GM23338 (cell line): ENCODE measurements around the gene TMPRSS3. TPM values are rescaled to one million over a fixed set of nuclear protein-coding genes. Genes with fewer than 3 reads are reported as not detected.
"Not testable (repeated sequence)": the region's sequence is repeated elsewhere in the genome, so short reads cannot be mapped to it uniquely, and the experiment has no call there.

Experiments
- ATAC-seq: fragments of 200-7000 bp; cut with Tn5 transposase; 3 replicates; pipeline ENCODE4 v1.9.1; 2020
- DNase-seq: peaks from one replicate; pipeline ENCODE4 v3.0.0-alpha.2; 2015; ENCODE audit warnings: low spot score
- H2AFZ ChIP-seq: fragments of 200-600 bp; sonication (generic); 2 replicates; pipeline ENCODE4 v1.8.0; 2016; ENCODE audit warnings: antibody characterized with exemption, mild to moderate bottlenecking, moderate library complexity
- H3F3A ChIP-seq: fragments of 200-600 bp; sonication (generic); replicated peaks from 2 replicates; pipeline ENCODE4 v1.8.0; 2017; ENCODE audit warnings: antibody characterized with exemption, mixed run types, low read depth
- H3K27ac ChIP-seq: fragments of 200-600 bp; sonication (generic); 2 replicates; pipeline ENCODE4 v1.6.1; 2016; ENCODE audit warnings: low read depth
- H3K27me3 ChIP-seq: fragments of 200-600 bp; sonication (generic); 2 replicates; pipeline ENCODE4 v1.8.0; 2016; ENCODE audit warnings: mild to moderate bottlenecking, mixed run types, moderate library complexity; ENCODE audit not compliant: insufficient read depth
- H3K36me3 ChIP-seq: fragments of 200-600 bp; sonication (generic); 2 replicates; pipeline ENCODE4 v1.8.0; 2016; ENCODE audit warnings: mild to moderate bottlenecking; ENCODE audit not compliant: insufficient read depth
- H3K4me1 ChIP-seq: fragments of 200-600 bp; sonication (generic); 2 replicates; pipeline ENCODE4 v1.8.0; 2016; ENCODE audit warnings: mild to moderate bottlenecking, moderate library complexity; ENCODE audit not compliant: insufficient read depth
- H3K4me2 ChIP-seq: fragments of 200-600 bp; sonication (generic); 2 replicates; pipeline ENCODE4 v1.7.1; 2017; ENCODE audit warnings: mixed run types
- H3K4me3 ChIP-seq: fragments of 200-600 bp; sonication (generic); 2 replicates; pipeline ENCODE4 v1.6.1; 2016; ENCODE audit warnings: mixed run types
- H3K79me2 ChIP-seq: fragments of 200-600 bp; sonication (generic); replicated peaks from 2 replicates; pipeline ENCODE4 v1.8.0; 2017; ENCODE audit warnings: mild to moderate bottlenecking; ENCODE audit not compliant: insufficient read depth
- H3K9me2 ChIP-seq: fragments of 200-600 bp; sonication (generic); 2 replicates; pipeline ENCODE4 v1.8.0; 2017; ENCODE audit not compliant: insufficient read depth
- H4K20me1 ChIP-seq: fragments of 200-600 bp; sonication (generic); replicated peaks from 2 replicates; pipeline ENCODE4 v1.8.0; 2017; ENCODE audit warnings: mild to moderate bottlenecking; ENCODE audit not compliant: insufficient read depth
- H3K27ac Mint-ChIP-seq: 2 replicates; pipeline ENCODE4 v1.8.0; 2020; ENCODE audit warnings: inconsistent platforms, mild to moderate bottlenecking, moderate library complexity, mixed read lengths
- H3K27me3 Mint-ChIP-seq: 3 replicates; pipeline ENCODE4 v1.8.0; 2022; ENCODE audit warnings: low read depth, mild to moderate bottlenecking, moderate library complexity, mixed read lengths, inconsistent platforms; ENCODE audit not compliant: insufficient read depth, poor library complexity
- H3K36me3 Mint-ChIP-seq: 3 replicates; pipeline ENCODE4 v1.8.0; 2021; ENCODE audit warnings: low read depth, mild to moderate bottlenecking, inconsistent platforms, moderate library complexity, mixed read lengths
- H3K4me1 Mint-ChIP-seq: 3 replicates; pipeline ENCODE4 v1.8.0; 2020; ENCODE audit warnings: mild to moderate bottlenecking, inconsistent platforms, mixed read lengths
- H3K4me3 Mint-ChIP-seq: 3 replicates; pipeline ENCODE4 v1.8.0; 2021; ENCODE audit warnings: moderate library complexity, mild to moderate bottlenecking, inconsistent platforms, mixed read lengths
- H3K9me3 Mint-ChIP-seq: 3 replicates; pipeline ENCODE4 v1.8.0; 2020; ENCODE audit warnings: moderate library complexity, mild to moderate bottlenecking, inconsistent platforms, mixed read lengths
- CREB1 ChIP-seq: fragments of 250-450 bp; sonication (Bioruptor Pico); IDR thresholded peaks from 2 replicates; pipeline ENCODE4 v1.5.0; 2020; ENCODE audit warnings: low read depth, mild to moderate bottlenecking, moderate library complexity
- EZH2 ChIP-seq: fragments of 200-600 bp; sonication (generic); IDR thresholded peaks from one replicate; pipeline ENCODE4 v1.8.0; 2017; ENCODE audit warnings: antibody characterized with exemption, mild to moderate bottlenecking, low read depth; ENCODE audit not compliant: unreplicated experiment
- JUNB ChIP-seq: IDR thresholded peaks from one replicate; pipeline ENCODE4 v1.6.1; 2016; ENCODE audit warnings: antibody characterized with exemption; ENCODE audit not compliant: unreplicated experiment
- POLR2AphosphoS5 ChIP-seq: IDR thresholded peaks from 2 replicates; pipeline ENCODE4 v1.6.1; 2016; ENCODE audit warnings: antibody characterized with exemption, low read depth
- REST ChIP-seq: IDR thresholded peaks from one replicate; pipeline ENCODE4 v1.6.1; 2018; ENCODE audit warnings: antibody characterized with exemption; ENCODE audit not compliant: unreplicated experiment
- ZNF114 ChIP-seq: fragments of 250-450 bp; sonication (Bioruptor Pico); IDR thresholded peaks from 2 replicates; pipeline ENCODE4 v1.5.0; 2020; ENCODE audit warnings: mild to moderate bottlenecking, moderate library complexity
- ZNF331 ChIP-seq: fragments of 250-450 bp; sonication (Bioruptor Pico); IDR thresholded peaks from 2 replicates; pipeline ENCODE4 v1.5.0; 2020; ENCODE audit warnings: low read depth, mild to moderate bottlenecking, moderate library complexity
- ZNF462 ChIP-seq: fragments of 250-450 bp; sonication (Bioruptor Pico); IDR thresholded peaks from 2 replicates; pipeline ENCODE4 v1.5.0; 2020; ENCODE audit warnings: mild to moderate bottlenecking, moderate library complexity
- polyA plus RNA-seq: library from polyadenylated mRNA; unstranded; fragments of >200 nt; fragmentation: Nextera tagmentation; extraction: Ambion mirVana; gene quantifications from 2 replicates; pipeline ENCODE4 v1.2.1, GENCODE V29; 2016
- total RNA-seq: library from RNA; depleted of rRNA; stranded (reverse); fragments of >200 nt; shearing (Covaris generic); gene quantifications from 2 replicates; pipeline ENCODE4 v1.2.3, GENCODE V29; 2014
- TF ChIP-seq, protein P1 (sequence below), 2 experiments: fragments of 200-600 bp in 1 of 2; sonication (generic) in 1 of 2; conservative IDR thresholded peaks; 2 replicates each; pipeline versions ENCODE4 v1.5.1 to v1.6.1; 2016 to 2017; ENCODE audit warnings: antibody characterized with exemption in 2 of 2, low read depth in 2 of 2, mild to moderate bottlenecking in 2 of 2, moderate library complexity in 1 of 2

TMPRSS3 gene
- total and polyA plus RNA-seq, 2 experiments from 2014 or later, result 0.17 TPM; not detected in 1

DNA sequence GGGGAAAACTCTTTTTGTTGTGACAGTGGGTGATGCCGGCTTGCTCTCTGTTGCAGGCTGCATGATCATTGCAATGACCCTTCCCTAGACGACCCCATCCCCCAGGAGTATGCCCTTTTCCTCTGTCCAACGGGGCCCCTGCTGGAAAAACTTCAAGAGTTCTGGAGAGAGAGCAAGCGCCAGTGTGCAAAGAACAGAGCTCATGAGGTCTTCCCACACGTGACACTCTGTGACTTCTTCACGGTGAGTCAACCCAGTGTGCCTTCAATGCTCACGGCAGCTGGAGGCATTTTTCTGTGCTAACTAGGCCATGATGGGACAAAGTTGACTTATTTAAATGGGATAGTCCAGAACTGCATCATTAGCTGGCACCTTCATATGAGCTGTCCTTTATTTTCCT is 13.5 kb upstream of the TMPRSS3 start (continued):
- TF ChIP-seq, protein P1, sequence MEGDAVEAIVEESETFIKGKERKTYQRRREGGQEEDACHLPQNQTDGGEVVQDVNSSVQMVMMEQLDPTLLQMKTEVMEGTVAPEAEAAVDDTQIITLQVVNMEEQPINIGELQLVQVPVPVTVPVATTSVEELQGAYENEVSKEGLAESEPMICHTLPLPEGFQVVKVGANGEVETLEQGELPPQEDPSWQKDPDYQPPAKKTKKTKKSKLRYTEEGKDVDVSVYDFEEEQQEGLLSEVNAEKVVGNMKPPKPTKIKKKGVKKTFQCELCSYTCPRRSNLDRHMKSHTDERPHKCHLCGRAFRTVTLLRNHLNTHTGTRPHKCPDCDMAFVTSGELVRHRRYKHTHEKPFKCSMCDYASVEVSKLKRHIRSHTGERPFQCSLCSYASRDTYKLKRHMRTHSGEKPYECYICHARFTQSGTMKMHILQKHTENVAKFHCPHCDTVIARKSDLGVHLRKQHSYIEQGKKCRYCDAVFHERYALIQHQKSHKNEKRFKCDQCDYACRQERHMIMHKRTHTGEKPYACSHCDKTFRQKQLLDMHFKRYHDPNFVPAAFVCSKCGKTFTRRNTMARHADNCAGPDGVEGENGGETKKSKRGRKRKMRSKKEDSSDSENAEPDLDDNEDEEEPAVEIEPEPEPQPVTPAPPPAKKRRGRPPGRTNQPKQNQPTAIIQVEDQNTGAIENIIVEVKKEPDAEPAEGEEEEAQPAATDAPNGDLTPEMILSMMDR (conservative IDR thresholded peaks at IDR 0.05; ENCODE audit: low read depth in 2 of 2), result no peak
- TF ChIP-seq JUNB (no peak), CREB1 (no peak), EZH2 (no peak), REST (no peak), ZNF114 (no peak)

GRCh38 chr21:42408718-42409117 is 12.9 kb upstream of the TMPRSS3 start:
- ATAC-seq, H3K4me3 ChIP-seq, H3K4me1 ChIP-seq, DNase-seq, H3K79me2 ChIP-seq, H3K36me3 Mint-ChIP-seq, H3K4me3 Mint-ChIP-seq, H3F3A ChIP-seq, H3K9me2 ChIP-seq, H3K27ac Mint-ChIP-seq, H3K27me3 Mint-ChIP-seq, H3K4me2 ChIP-seq, H3K4me1 Mint-ChIP-seq, H3K9me3 Mint-ChIP-seq, H2AFZ ChIP-seq, H3K36me3 ChIP-seq, H4K20me1 ChIP-seq, H3K27ac ChIP-seq, H3K27me3 ChIP-seq: not testable (repeated sequence)

DNA sequence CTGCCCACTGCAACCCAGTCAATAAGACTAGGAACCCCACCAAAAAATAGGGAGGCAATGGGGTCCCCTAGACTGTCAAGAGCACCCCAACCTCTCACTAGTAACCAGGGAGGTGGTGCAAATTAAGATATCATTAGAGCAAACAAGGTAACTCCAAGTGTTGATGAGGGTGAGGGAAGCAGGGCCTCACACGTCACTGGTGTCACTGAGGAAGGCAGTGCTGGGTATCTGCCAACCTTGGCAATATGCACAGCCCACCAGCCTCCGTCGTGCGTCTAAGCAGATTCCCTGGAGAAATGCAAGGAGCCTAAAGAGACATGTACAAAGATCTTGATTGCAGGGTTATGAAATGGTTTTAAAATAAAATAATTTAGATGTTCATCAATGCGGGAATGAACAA is 11.6 kb upstream of the TMPRSS3 start:
- Histone ChIP-seq H4K20me1 (no peaks in the 10 kb centered on the region), H3K79me2 (no peaks in the 10 kb centered on the region), H3F3A (no peaks in the 10 kb centered on the region), H3K4me3 (no peak overlapping the region), H3K4me2 (no peak overlapping the region), H3K9me2 (no peaks in the 10 kb centered on the region), H3K4me1 (no peaks in the 10 kb centered on the region), H3K36me3 (no peaks in the 10 kb centered on the region), H2AFZ (no peak overlapping the region), H3K27me3 (no peaks in the 10 kb centered on the region), H3K27ac (no peak overlapping the region)
- Mint-ChIP-seq H3K4me1 (peaks cover 7% of the 10 kb centered on the region; the same call in 2 of the 3 replicates), H3K4me3 (no peak overlapping the region), H3K36me3 (no peaks in the 10 kb centered on the region), H3K27me3 (peaks cover 1% of the 10 kb centered on the region), H3K27ac (no peak overlapping the region), H3K9me3 (no peaks in the 10 kb centered on the region)
- DNase-seq, result no peak
- ATAC-seq, result no peak
- TF ChIP-seq ZNF114, result no peak
- no peak for TF ChIP-seq ZNF462 (CRISPR knock-in tag)
- no peak for TF ChIP-seq ZNF331 (CRISPR knock-in tag)
- no peak for TF ChIP-seq POLR2AphosphoS5
- no peak for TF ChIP-seq EZH2
